Fibroblast of mammary gland (primary cell): ENCODE results near the gene ITGA1.

Experiments
- DNase-seq: peaks from one replicate; pipeline ENCODE4 v3.0.0-alpha.2; 2010; ENCODE audit warnings: low read depth
- H3K4me3 ChIP-seq: 2 replicates; pipeline ENCODE4 v1.5.1; 2011; ENCODE audit warnings: low read depth, mild to moderate bottlenecking, low read length, moderate library complexity; ENCODE audit not compliant: control insufficient read depth
- TF ChIP-seq, protein P1 (sequence below): conservative IDR thresholded peaks from 2 replicates; pipeline ENCODE4 v1.5.1; 2011; ENCODE audit warnings: low read depth, low read length, inconsistent platforms; ENCODE audit not compliant: control insufficient read depth, insufficient read depth

ITGA1 gene

DNA sequence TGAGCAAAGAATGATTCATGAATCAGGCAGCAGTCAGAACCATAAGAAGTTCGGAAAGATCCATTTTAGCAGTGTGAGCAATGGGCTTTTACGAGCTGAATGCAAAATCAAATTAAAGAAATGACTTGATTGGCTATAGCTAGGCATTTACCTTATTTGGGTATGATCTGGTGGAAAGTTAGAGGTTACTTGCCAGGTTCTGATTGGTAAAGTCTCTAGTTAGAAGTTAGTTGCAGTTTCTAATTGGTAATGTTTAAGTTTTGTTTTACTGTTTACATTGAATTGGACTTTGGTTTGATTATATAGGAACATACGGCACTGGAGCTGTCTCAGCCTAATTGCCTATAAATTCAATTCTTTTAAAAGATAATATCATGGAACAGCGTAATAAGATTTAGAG lies 97.9 kb downstream of the ITGA1 start:
- DNase-seq = no peak
- TF ChIP-seq, protein P1, sequence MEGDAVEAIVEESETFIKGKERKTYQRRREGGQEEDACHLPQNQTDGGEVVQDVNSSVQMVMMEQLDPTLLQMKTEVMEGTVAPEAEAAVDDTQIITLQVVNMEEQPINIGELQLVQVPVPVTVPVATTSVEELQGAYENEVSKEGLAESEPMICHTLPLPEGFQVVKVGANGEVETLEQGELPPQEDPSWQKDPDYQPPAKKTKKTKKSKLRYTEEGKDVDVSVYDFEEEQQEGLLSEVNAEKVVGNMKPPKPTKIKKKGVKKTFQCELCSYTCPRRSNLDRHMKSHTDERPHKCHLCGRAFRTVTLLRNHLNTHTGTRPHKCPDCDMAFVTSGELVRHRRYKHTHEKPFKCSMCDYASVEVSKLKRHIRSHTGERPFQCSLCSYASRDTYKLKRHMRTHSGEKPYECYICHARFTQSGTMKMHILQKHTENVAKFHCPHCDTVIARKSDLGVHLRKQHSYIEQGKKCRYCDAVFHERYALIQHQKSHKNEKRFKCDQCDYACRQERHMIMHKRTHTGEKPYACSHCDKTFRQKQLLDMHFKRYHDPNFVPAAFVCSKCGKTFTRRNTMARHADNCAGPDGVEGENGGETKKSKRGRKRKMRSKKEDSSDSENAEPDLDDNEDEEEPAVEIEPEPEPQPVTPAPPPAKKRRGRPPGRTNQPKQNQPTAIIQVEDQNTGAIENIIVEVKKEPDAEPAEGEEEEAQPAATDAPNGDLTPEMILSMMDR = no peak
- H3K4me3 ChIP-seq = no peak overlapping the region

GRCh38 chr5:52886206-52886605 lies 98.5 kb downstream of the ITGA1 start:
- no peak for DNase-seq
- no peak overlapping the region for H3K4me3 ChIP-seq
- TF ChIP-seq, protein P1 = no peak

DNA sequence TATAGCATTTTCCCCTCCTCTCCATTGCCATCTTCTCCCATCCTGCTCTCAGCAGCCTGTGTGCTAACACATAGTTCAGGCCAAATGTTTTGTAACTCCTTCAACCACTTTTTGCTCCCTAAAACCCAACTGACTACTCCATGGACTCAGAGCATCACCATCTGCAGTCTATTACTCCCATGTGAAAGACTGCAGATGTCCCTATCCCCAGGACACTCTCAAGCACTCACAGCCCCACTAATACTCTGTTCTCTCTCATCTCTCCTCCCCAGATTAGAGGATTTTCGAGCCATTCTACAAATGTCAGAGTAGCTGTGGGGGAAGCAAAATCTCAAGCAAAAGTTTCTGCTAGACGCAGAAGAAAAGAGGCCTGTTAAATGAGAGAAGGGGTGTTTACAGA lies 99.3 kb downstream of the ITGA1 start:
- H3K4me3 ChIP-seq = no peak overlapping the region
- DNase-seq = no peak
- TF ChIP-seq, protein P1 = no peak

DNA sequence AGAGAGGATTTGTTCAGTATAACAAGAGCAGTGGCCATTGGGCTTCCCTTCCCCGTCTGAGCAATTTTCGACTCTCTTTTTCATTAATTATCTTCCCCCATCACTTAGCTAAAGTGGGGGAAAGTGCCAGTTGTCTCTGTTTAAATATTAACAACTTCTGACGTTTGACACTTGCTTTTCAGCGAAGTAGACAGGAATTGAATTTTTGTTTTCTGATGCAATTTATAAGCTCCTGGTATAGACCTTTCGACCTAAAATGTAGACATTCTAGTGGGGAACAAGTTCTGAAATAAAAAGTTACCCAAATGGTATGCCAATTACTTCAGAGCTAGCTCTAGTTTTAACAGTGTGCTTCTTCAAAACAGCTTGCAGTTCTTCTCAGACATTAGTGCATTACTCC lies 100.6 kb downstream of the ITGA1 start:
- H3K4me3 ChIP-seq = no peak overlapping the region
- TF ChIP-seq, protein P1 = no peak
- no peak for DNase-seq

DNA sequence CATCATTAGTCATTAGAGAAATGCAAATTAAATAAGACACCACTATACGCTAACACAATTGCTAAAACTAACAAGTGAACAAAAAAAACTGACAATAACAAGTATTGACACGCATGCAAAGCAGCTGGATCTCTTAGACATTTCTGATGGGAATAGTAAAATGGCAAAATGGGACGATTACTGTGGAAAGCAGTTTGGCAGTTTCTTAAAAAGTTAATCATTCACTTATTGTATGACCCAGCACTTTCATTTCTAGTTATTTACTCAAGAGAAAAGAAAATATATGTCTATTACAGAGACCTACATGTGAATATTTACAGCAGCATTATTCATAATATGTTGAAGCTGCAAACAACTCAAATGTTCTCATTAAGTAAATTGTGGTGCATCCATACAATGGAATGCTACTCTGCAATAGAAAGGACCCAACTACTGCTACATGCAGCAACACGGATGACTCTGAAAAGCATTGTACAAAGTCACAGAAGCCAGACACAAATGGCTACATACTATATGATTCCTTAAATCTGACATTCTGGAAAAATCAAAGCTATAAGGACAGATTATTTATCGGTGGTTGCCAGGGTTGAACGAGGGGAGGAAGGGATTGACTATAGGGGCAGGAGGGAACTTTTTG lies 104.6 kb downstream of the ITGA1 start:
- TF ChIP-seq, protein P1 = no peak
- no peak for DNase-seq
- H3K4me3 ChIP-seq = no peak overlapping the region

DNA sequence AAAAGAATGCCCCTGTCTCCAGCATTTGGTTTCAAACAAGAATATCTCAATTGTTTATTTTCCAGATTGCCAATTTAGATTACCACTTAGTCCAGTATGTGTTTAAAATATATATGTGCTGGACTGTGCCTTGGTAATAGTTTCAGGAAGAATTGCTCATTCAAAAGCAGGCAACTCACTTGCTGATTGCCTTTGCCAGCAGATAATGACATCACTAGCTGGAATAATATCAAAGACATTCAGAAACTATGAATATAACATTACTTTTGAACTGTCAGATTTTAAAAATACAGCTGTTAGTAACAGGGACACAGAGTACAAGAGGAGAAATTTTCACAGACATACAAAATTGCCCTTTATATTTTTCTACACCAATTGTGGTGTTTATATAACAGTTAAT lies 105.4 kb downstream of the ITGA1 start:
- TF ChIP-seq, protein P1 = no peak

DNA sequence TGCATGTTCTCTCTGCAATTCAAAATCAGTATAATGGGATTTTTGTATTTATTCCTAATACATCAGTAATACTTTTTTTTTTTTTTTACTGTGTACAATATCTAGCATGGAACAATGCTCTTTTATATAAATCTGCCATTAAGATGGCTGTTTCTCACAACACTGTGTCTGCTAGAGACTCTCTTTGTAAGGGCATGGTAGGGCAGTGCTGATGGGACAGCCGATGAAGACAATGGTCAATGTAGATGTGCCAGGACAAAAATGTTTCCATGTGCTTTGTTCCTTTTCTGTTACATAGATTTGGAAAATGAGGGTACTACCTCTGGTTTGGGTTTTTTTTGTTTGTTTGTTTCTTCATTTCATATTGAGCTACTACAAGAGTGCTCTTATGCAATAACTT lies 106.1 kb downstream of the ITGA1 start:
- DNase-seq = no peak
- TF ChIP-seq, protein P1 = no peak

More for the DNA sequence above, 105.4 kb downstream of the ITGA1 start:
- no peak overlapping the region for H3K4me3 ChIP-seq
- DNase-seq = peak; percentile 84

More for the DNA sequence above, 106.1 kb downstream of the ITGA1 start:
- no peak overlapping the region for H3K4me3 ChIP-seq
